SK-N-MC (cell line): ENCODE data around the gene LRRC55.

Experiments used
- DNase-seq: peaks from one replicate; pipeline ENCODE4 v3.0.0-alpha.2; 2011; ENCODE audit warnings: low read depth, low spot score
- H3K27ac ChIP-seq: fragments of 200-600 bp; sonication (generic); 2 replicates; pipeline ENCODE4 v1.5.1; 2016; ENCODE audit warnings: mixed run types
- H3K36me3 ChIP-seq: fragments of 200-600 bp; sonication (generic); 2 replicates; pipeline ENCODE4 v1.6.1; 2017; ENCODE audit warnings: antibody characterized with exemption, low read length, mixed read lengths; ENCODE audit not compliant: insufficient read depth
- H3K4me3 ChIP-seq: fragments of 200-600 bp; sonication (generic); 2 replicates; pipeline ENCODE4 v1.5.1; 2016
- H3K9ac ChIP-seq: fragments of 200-600 bp; sonication (generic); 2 replicates; pipeline ENCODE4 v1.8.0; 2017; ENCODE audit warnings: mixed run types, mixed read lengths; ENCODE audit not compliant: insufficient read length
- H3K9me3 ChIP-seq: fragments of 200-600 bp; sonication (generic); 2 replicates; pipeline ENCODE4 v1.6.1; 2017; ENCODE audit warnings: low read depth, mild to moderate bottlenecking, antibody characterized with exemption, low read length, moderate library complexity, mixed read lengths
- EZH2 ChIP-seq: fragments of 200-600 bp; sonication (generic); IDR thresholded peaks from one replicate; pipeline ENCODE4 v1.6.1; 2017; ENCODE audit warnings: antibody characterized with exemption
- FOXP2 ChIP-seq: optimal IDR thresholded peaks from 2 replicates; pipeline ENCODE3; 2011; ENCODE audit warnings: mild to moderate bottlenecking, moderate library complexity; ENCODE audit not compliant: insufficient read depth; ENCODE audit errors: extremely low read length, control extremely low read depth
- POLR2AphosphoS5 ChIP-seq: IDR thresholded peaks from 2 replicates; pipeline ENCODE4 v1.6.1; 2012; ENCODE audit warnings: mild to moderate bottlenecking, low read depth, low read length, borderline replicate concordance

LRRC55 gene, protein sequence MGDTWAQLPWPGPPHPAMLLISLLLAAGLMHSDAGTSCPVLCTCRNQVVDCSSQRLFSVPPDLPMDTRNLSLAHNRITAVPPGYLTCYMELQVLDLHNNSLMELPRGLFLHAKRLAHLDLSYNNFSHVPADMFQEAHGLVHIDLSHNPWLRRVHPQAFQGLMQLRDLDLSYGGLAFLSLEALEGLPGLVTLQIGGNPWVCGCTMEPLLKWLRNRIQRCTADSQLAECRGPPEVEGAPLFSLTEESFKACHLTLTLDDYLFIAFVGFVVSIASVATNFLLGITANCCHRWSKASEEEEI

DNA sequence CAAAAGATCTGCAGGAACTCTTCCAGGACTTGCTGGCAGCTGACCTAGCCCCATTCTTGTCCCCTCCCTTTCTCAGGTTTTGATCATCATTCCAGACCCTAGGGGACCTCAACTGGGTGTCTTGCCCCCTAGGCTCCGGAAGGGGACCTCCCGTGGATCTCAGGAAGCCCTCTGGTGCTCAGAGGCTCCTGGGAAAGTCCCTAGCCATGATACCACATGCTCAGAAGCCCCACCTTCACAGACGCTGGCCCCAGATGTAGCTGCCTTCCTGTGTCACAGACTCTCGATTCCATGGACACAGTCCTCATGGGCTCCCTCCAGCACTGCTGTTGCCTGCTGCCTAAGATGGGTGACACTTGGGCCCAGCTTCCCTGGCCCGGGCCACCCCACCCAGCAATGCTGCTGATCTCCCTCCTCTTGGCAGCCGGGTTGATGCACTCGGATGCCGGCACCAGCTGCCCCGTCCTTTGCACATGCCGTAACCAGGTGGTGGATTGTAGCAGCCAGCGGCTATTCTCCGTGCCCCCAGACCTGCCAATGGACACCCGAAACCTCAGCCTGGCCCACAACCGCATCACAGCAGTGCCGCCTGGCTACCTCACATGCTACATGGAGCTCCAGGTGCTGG lies at the start of gene LRRC55:
TSS of gene LRRC55 (plus strand) at position 276 of the 628 bp plus-strand sequence. CDS start at position 346, 70 bp downstream.
- no peaks in the 10 kb centered on the region for H3K36me3 ChIP-seq
- no peak within 1 kb of the TSS for H3K4me3 ChIP-seq
- H3K9ac ChIP-seq = no peak within 1 kb of the TSS
- no peak within 1 kb of the TSS for H3K27ac ChIP-seq
- no peak for DNase-seq
- TF ChIP-seq POLR2AphosphoS5 = no peak
- no peak for TF ChIP-seq EZH2
- no peaks in the 10 kb centered on the region for H3K9me3 ChIP-seq

- no peak for DNase-seq
- TF ChIP-seq POLR2AphosphoS5 (no peak), FOXP2 (no peak), EZH2 (no peak)
- Histone ChIP-seq H3K4me3 (no peak overlapping the region), H3K27ac (no peak overlapping the region), H3K9me3 (no peaks in the 10 kb centered on the region), H3K9ac (no peak overlapping the region), H3K36me3 (no peaks in the 10 kb centered on the region)
These were observed 48.3 kb upstream of the LRRC55 start for GRCh38 chr11:57133366-57134038.

DNA sequence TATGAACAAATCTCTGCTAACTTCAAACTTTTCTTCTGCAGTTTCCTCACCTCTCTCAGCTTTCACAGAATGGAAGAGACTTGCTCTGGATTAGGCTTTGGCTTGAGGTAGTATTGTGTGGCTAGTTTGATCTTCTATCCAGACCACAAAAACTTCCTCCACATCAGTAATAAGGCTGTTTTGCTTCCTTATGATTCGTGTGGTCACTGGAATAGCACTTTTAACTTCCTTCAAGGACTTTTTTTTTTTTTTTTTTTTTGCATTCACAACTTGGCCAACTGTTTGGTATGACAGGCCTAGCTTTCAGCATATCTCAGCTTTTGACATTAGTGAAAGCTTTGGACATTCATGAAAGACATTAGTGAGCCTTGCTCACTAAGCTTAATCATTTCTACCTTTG lies 47.5 kb upstream of the LRRC55 start:
- Histone ChIP-seq H3K27ac (no peak overlapping the region), H3K9me3 (no peaks in the 10 kb centered on the region), H3K36me3 (no peaks in the 10 kb centered on the region), H3K9ac (no peak overlapping the region), H3K4me3 (no peak overlapping the region)
- TF ChIP-seq EZH2 (no peak), FOXP2 (no peak), POLR2AphosphoS5 (no peak)
- DNase-seq = no peak

DNA sequence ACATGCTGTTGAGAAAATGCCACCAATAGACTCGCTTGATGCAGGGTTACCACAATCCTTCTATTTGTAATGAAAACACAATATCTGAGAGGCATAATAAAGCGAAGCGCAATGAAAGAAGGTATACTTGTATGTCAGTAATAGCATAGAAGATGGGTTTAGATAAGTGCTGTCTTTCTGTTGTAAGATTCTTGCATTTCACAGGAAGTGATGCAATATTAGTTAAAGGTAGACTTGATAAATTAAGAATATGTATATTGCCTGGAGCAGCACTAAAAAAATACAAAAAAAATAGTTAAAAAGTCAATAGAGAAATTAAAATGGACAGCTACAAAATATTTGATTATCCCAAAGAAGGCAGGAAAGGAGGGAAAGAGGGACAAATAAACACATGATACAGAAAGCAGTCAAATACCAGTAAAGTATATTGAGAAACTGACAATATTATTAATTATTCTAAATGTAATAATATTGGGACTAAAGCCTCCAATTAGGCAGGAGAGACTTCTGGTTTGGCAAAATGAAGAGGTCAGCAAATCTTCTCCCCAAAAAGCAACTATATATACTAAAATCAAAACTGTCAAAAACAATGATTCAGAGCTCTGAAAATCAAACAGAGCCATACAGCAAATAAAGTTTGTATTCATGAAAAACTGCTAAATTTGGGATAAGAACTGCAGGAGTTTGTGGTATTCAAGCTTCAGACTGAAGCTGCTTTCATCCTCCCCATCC lies 46.6 kb upstream of the LRRC55 start:
- no peaks in the 10 kb centered on the region for H3K9me3 ChIP-seq
- no peak overlapping the region for H3K9ac ChIP-seq
- H3K36me3 ChIP-seq = no peaks in the 10 kb centered on the region
- no peak for DNase-seq
- no peak for TF ChIP-seq FOXP2
- no peak for TF ChIP-seq POLR2AphosphoS5
- no peak for TF ChIP-seq EZH2
- H3K27ac ChIP-seq = no peak overlapping the region
- no peak overlapping the region for H3K4me3 ChIP-seq

- no peak overlapping the region for H3K4me3 ChIP-seq
- H3K9me3 ChIP-seq = no peaks in the 10 kb centered on the region
- no peak for DNase-seq
These were observed 41.2 kb upstream of the LRRC55 start for GRCh38 chr11:57140568-57140967.

DNA sequence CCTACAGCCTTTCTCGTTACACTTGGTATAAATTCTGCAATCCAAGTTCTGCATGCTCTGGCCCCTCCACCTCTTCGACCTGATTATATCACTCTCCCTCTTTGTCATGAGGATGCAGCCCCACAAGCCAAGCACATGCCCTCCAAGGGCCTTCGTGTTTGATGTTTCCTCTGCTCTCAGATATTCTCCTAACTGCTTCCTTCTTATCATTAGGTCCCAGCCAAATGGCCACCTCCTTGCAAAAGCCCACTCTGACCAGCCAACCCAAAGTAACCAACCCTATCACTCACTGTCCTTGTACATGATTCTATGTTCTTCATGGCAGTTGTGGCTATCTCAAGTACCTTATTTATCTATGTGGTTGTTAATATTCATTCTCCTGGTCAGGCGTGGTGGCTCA lies 38.3 kb upstream of the LRRC55 start:
- no peak overlapping the region for H3K4me3 ChIP-seq
- H3K36me3 ChIP-seq = no peaks in the 10 kb centered on the region
- H3K27ac ChIP-seq = no peak overlapping the region
- no peak overlapping the region for H3K9ac ChIP-seq
- no peak for TF ChIP-seq POLR2AphosphoS5
- no peak for TF ChIP-seq EZH2
- TF ChIP-seq FOXP2 = no peak
- DNase-seq = no peak
- no peaks in the 10 kb centered on the region for H3K9me3 ChIP-seq

More at GRCh38 chr11:57140568-57140967, 41.2 kb upstream of the LRRC55 start:
- Histone ChIP-seq H3K27ac (no peak overlapping the region), H3K9ac (no peak overlapping the region), H3K36me3 (no peaks in the 10 kb centered on the region)
- no peak for TF ChIP-seq POLR2AphosphoS5

DNA sequence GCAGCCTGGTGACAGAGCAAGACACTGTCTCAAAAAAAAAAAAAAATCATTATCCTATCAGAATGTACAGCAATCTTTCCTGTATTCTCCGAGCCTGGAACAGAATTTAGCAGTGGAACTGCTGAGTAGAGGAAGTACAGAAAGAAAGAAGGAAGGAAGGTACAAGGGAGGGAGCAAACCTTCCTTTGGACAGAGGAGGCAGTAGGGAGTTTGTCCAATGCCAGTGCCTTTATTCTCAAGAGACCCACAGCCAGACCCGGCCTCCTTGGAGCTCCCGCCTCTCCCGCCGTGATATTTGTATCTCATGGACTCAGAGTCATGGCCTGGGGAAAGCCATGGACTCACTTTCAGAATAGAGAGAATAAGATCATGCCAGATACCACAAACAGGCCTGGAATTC lies 37.7 kb upstream of the LRRC55 start:
- Histone ChIP-seq H3K4me3 (no peak overlapping the region), H3K9me3 (no peaks in the 10 kb centered on the region), H3K27ac (no peak overlapping the region), H3K9ac (no peak overlapping the region), H3K36me3 (no peaks in the 10 kb centered on the region)
- no peak for DNase-seq
- TF ChIP-seq FOXP2 = no peak
- no peak for TF ChIP-seq POLR2AphosphoS5
- TF ChIP-seq EZH2 = no peak
